OCI-M2 (cell line): ENCODE measurements around the gene C14orf180.
"Not testable (repeated sequence)": the region's sequence is repeated elsewhere in the genome, so short reads cannot be mapped to it uniquely, and the experiment has no call there.

Experiments used
- DNase-seq: peaks from one replicate; lab custom pipeline; 2025; ENCODE audit not compliant: unreplicated experiment; lab: John Stamatoyannopoulos, UW

The C14orf180 gene

DNA sequence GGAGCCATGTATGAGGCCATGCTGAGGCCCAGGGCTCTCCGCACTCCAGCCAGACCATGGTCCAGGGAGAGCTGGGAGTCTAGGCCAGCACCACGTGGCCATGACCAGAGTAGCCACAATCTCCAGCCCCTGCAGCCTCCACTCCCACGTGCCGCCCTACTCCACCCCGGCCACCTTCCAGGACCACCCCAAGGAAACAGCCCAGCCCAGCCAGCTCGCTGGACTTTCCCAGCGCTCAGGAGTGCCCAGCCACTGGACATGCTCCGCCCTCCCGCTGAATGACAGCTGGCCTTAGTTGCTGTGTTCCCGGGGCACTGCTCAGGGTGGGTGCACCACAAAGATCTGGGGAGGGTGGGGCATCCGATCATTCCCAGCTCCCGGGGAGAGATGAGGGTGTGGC lies 2.1 kb upstream of the C14orf180 start:
- no peak for DNase-seq

DNA sequence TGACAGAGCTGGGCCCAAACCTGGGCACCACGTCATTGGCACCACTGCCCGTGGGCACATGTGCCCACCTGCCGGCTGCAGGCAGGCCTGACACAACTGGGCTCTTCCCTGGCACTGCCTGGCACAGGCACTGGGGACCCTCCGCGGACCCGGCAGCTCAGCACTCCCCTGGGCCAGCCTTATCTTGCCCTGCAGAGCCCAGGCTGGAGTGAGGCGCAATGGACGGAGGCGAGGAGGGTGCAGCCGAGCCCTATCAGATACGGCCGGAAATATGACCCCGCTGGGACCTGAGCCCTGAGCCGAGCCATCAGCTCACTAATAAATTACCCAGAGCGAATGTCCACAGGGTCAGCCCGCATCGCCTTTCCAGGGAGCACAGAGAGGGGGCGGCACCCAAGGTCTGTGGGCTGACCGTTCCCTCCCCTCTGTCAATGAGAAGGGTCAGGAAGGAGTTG lies 1.7 kb upstream of the C14orf180 start:
- DNase-seq, result no peak

DNA sequence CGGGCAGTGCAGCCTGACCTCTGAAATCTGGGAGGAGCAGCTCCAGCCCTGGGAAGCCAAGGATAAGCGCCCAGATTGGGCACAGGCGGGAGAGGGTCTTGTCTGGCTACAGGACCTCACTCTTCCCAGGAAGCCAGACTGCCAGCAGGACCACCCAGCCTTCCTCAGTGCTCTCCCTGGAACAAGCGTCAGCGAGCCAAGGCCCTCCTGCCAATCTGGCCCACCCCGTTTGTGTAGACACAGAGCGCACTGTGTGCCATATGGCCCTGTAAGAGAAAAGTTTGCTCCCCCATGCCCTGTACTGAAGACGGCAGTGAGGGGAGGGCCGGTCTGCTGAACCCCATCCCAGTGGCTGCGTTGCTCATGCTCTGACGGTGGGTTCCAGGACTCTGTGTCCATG lies 1.2 kb upstream of the C14orf180 start:
- DNase-seq, result no peak

DNA sequence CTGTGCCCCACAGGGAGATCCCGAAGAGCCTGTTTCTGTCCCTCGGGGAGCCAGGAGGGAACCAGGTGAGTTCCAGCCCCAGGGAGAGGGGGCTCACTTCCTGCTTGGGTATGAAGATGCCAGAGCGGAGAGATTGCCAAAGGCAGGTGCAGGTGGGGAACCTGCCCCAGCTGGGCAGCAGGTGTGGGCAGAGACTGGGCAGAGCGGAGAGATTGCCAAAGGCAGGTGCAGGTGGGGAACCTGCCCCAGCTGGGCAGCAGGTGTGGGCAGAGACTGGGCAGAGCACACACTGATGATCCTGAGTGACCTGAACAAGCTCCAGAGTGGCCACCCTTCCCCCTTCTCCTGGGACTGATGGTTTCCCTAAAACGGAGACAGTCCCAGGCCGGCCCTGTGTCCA lies 375 bp downstream of the C14orf180 start:
- not testable (repeated sequence) for DNase-seq

DNA sequence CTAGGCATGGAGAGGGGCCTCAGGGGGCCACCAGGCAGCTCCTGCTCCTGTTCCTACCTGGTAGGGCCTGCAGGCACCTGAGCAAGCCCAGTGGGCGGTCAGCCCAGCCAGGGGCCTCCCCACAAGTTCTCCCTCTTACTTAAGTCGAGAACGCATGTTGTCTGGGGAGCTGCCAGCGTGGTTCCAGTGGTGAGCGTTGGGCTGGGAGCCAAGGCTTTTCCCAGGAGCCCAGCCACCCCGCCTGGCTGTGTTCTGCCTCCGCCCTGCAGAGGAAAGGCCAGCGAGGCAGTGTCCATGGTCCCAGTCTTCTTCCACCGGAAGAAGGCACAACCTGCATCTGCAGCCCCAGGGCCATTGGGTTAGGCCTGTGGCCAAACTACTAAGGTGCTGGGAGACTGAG lies 1.4 kb downstream of the C14orf180 start:
- no peak for DNase-seq

DNA sequence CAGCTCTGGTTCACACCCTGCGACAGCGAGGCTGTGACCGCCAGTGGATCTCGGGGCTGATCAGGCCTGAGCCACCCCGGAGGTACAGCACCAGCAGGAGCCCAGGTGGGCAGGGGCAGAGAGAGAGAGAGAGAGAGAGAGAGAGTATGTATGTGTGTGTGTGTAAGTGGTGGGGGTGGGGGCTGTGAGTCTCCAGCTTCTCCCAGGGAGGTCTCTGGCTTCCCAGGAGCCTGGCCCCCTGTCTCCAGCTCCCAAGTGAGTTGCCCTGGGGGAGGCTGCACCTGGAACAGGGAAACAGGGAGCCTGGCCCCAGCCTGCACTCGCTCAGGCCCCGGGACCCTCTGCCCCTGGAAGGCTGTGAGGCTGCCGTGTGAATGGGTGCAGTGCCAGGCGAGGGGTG lies 2.0 kb downstream of the C14orf180 start:
- no peak for DNase-seq

DNA sequence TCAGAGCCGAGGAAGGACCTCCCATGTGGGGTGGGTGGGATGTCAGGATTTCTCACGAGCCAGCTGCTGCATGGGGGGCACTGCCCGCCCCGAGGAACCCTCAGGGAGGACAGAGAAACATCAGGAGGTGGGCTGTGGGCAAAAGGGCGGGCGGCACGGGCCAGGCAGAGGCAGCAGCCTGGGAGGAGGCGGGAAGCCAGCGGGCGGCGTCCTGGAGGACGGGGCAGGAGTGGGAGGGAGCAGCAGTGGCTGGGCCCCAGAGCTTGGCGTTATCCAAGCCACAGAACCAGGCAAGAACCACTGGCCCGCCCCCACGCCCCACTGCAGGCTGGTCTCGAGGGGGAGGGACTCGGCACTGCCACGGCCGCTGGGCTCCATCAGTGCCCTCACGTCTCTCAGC lies 2.4 kb downstream of the C14orf180 start:
- DNase-seq, result no peak

DNA sequence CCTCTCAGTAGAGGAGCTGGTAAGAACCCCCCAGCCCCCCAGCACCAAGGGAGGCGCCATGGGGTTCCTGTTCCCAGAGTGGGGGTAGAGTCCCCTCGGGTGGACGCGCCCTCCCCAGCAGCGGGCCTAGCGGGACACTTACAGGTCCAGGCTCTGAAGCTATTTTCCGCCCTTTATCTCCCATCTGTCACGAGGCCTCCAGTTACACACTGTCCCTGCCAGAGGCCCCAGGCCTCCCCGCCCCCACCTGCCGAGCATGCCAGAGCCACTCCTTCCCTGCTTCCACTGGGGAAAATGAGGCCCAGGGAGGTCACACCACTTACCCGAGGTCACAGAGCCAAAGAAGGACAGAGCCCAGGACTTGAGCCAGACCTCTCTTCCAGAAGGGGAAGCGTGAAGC lies 3.1 kb downstream of the C14orf180 start:
- DNase-seq, result no peak

DNA sequence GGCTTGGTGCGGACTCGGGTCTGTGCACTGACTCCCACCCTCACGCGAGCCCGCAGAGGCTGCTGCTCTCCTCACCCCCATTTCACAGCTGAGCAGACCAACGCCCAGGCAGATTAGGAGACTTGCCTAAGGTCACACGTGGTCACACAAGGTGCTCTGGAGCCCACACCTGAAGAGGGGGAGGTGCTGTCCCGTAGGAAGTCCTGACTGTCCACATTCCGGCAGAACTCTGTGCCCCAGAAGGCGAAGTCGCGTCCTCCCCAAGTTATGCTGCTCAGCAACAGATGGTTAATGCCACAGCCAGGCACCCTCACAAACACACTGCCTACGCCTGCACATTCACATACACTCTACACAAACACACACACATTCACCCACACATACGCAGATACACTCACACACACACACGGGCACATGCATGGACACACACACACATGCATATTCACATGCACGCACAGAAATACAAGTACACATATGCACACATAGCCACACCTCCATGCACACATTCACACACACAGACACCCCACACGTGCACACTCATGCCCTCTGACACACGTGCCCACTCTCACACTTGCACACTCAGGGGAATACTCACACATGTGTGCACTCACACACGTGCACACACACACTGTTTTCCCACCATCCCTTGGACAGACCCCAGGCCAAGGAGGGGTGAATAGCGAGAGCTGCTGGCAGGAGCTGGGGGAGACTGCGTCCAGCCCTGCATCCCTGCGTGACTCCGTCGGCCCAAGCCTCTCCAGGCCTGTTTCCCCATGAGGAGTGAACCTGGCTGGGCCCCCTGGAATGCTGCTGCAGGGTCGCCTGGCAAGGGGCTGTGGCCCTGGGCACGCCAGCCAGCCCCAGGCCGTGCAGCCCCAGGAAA lies 4.1 kb downstream of the C14orf180 start:
- DNase-seq, result no peak

DNA sequence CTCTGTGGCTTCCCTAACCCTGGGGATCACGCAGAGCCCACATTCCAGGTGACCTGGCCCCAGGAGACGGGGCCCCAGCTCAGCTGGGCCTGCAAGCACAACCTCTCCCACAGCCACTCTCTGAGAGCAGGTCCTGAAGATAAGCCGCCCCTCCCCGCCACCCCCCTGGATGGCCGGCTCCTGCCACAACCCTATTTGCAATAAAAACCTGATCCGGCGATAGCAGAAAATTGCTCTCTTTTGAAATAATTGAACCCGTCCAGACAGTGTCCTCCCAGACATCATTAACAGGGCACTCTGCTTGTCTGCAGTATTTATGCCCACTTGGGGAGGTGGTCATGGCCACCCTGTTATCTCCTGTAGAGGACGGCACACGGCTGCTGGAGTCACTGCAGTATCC lies 5.0 kb downstream of the C14orf180 start:
- DNase-seq, result no peak

DNA sequence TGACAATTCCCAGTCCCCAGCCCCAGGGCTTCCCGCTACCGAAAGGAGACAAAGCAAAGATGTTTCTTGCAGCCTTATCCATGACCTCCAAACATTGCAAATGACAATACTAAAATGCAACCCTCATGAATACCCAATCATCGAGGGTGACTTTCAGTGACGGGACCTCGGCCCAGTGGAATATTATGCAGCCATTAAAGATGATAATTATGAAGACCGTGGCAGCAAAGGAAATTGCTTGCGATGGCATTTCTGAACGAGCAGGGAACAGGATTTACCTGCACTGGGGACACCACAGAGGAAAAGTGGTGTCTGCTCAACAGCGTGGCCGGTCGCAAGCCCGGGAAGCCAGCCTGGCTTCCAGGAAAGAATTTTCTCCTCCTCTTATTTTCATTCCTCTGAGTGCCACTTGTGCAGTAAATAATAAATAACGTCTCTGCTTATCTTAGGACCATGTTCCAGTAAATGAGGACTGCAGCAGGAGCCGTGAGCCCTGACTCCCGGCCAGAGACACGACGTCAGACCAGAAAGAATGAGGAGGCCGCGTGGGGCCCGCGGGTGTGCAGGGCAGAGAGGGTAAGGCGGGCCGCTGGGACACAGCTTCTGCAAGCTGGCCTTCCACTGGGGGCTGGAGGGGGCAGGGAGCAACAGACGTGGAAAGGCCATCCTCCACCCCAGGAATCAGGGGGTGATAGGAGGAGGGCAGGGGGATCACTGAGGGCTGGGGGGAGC lies 6.6 kb downstream of the C14orf180 start:
- DNase-seq, result no peak

DNA sequence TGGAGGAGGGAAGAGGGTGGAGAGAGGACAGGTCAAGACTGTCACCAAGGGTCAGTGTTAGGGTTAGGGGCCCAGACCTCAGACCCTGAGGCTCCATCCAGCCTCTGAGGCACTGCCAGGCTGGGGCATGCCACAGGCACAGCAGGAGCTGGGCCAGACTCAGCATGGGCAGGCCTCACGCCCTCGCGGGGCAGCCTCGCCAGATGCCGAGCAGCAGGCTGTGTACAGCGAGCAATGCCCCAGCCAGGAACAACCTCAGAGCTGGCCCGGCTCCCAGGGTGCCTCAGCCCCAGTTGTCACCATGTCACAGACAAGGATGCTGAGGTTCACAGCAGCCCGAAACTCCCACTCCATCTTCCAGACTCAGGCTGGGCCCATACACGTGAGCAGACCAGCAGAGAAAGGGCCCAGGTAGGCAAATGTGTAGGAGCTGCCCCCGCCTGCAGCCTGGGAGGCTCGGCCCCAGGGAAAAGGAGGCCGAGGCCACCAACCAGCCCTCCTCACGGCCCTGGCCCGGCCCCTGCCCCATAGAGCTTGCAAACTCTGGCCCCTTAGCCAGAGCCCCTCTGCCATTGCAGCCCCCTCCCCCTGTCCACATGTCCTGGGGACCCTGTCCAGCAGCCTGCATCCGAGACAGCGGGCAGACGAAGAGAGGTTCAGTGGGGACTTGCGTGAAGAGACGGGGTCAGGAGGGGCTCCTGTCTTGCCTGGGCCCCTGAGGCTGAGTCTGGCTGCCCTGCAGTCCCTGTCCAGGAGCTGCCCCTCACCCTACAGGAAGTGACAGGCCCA lies 7.5 kb downstream of the C14orf180 start:
- no peak for DNase-seq

DNA sequence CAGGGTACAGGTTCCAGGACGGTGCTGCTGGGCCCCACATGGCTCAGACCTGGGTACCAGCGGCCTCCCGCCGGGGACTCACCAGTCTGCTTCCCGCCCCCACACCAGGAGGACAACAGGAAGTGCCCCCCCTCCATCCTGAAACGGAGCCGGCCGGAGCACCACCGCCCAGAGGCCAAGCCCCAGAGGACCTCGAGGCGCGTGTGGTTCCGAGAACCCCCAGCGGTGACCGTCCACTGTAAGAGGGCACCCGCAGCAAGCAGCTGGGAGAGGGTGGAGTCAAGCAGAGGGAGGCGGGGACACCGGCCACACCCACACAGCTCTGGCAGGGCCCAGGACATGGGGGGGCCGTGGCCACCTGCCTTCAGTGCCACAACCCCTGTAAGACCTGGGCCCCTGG lies 8.1 kb downstream of the C14orf180 start:
- no peak for DNase-seq

DNA sequence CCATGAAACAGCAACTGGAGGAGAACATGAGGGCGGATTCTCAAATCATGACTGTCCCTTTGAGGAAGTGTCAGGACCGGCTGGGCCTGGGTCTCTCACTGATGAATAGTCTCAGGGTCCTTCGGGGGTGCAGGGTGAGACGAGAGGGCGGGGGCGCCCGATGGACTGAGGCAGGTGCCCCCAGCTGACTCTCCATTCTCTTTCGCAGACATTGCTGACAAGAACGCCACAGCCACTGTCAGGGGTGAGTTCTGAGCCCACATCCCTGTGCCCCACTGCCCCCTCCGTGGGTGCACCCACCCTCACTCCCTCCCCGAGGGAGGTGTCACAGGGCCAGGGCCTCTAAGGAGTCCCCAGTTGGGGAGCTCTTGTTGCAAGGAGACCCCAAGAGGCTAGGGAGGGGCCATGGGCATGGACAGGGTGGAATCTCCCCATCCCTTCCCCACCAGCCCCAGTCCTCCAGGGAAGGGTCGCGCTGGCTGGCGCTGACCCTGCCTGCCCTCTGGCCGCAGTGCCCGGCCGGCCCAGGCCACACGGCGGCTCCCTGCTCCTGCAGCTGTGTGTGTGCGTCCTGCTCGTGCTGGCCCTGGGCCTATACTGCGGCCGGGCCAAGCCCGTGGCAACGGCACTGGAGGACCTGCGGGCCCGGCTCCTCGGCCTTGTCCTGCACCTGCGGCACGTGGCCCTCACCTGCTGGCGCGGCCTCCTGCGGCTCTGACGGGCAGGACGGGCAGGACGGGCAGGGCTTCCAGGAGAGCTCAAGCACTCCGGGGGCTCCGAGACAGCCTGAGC lies 8.7 kb downstream of the C14orf180 start:
- DNase-seq, result no peak

DNA sequence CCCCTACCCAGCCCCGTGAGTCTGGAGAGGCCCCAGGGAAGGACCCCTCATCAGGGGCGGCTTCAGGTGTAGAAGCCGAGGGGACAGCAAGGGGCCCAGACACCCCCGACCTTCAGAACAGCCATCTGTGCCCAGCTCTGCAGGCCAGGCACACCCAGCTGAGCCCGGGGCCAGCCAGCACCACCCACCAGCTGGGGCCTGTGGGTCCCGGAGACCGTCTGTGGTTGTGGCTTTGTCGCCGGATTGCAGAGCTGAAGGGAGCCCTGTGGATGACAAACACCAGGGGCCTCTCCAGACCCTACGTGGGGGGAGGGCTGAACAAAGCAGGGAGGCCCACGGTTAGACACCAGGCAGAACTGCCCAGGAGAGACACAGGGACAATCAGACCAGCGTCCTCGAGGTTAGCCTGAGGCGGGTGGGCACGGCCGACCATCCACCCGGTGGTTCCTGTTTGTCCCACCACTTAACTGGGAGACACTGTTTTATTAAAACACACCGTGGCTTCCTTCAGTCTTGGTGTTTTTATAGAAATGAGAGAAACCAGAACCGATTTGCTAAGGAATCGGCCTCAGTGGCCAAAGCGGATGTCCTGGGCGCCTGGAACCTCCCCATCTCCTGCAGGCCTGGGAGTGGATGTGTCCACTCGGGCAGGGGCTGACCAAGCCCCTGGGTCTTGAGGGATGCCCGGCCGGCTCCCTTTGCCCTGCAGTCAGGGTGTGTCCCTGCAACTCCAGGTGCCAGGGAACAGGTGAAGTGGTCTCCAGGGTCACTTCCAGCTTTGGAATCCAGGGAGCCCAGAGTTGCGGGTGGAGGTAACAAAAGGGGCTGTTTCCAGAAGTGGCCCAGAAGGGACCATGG lies 10.0 kb downstream of the C14orf180 start:
- DNase-seq, result no peak

DNA sequence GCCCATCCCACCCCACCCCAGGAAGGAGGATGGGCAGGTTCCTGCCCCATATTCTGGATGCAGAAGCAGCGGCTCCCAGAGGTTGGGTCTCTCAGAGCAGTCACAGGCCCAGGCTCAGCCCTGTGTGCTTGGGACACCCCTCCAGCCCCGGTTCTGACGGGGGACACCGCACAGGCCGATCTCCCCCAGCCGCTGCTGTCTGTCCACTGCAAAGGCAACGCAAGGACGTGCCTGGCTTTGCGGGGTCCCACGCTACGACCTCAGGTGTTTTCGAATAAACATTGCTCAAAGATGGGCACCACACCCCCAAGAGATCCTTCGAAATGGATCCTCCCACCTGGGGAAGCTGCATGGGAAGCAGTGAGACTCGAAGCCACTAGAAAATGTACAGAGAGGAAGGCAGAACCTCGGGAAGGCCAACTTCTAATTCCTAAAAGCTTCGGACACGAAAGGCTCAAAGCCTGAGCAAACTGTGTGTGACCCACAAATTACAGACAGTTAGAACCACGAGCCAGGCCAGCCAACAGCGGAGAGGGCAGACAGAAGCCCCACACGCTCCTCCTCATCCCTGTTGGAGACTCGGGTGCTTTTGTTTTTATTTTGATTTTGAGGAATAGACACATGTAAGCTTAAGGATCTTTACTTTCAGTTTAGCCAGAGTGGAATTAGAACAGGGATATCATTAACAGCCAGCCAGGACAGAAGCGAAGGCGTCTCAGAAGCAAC lies 10.8 kb downstream of the C14orf180 start:
- DNase-seq, result no peak

DNA sequence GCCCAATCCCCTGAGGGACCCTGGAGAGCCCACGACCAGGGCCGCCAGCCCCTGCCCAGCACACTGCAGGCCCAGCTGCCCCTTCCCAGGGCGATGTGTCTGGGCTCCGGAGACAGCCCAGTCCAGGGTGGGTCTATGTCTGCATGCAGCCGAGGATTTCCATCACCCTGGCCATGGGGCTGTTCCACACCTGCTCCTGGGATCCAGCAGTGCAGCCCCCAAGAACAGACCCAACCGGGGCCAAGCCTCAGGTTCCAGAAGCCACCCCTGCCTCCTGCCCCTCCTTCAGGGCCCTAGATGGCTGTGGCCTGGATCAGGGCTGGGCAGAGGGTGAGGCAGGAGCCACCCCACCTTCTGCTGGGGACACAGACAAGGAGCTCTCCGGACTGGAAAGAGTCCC lies 11.5 kb downstream of the C14orf180 start:
- DNase-seq, result no peak

DNA sequence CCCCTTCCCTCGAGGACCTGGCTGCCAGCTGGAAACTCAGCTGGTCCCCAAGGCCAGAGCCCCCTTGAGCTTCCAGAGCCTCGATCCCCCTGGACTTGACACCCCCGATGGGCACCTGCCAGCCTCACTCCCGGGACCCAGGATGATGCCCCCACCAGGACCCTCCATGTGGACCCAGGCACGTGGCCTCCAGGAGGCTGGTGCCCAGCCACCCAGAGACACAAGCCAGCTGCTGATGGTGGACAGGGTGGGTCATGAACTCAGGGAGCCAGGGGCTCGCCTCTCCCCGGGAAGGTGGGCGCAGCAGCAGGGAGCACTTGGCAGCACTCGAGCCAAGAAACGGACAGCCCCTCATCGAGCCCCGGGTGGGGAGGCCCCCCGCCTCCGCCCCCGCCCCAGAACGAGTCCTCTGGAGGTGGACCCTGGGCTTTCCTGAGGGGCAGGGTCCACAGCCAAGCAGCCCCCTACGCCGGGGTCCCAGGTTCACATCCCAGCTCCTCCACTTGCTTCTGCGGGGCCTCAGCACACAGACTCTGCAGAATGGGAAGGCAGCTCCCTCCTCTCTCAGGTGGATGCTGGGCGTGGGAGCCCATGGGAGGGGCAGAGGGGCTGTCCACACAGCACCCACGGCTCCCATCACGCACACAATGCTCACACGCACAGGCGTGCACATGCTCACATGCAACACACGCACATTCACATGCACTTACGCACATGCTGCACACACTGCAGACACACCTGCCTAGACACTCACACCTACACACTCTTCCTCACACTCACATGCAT lies 12.1 kb downstream of the C14orf180 start:
- DNase-seq, result no peak
